Measurements from ENCODE around the gene SYT3. TPM values are rescaled to one million over a fixed set of nuclear protein-coding genes. Genes with fewer than 3 reads are reported as not detected.

The SYT3 gene
- total and polyA plus RNA-seq, 2 of the 13 experiments (the other 11 are each of a cell fraction or from before 2014, with no cell fraction given): not detected

GRCh38 chr19:50646074-50646807, 6.6 kb upstream of the SYT3 start:
- Histone ChIP-seq H4K20me1 (ENCODE audit: insufficient read depth, low read length) (no peaks in the 10 kb centered on the region), H3K36me3 (replicated peaks in 1 of 2; ENCODE audit: control insufficient read depth in 1 of 2, insufficient read depth in 2 of 2, low read length in 2 of 2) (no peaks in the 10 kb centered on the region), H3K9me3 (ENCODE audit: low read length) (no peaks in the 10 kb centered on the region), H3K27ac (ENCODE audit: extremely low read length, insufficient read depth, low read length) (no peak overlapping the region), H3K4me3 (replicated peaks in 1 of 3; ENCODE audit: insufficient read depth in 1 of 3, low read depth in 2 of 3, low read length in 3 of 3) (no peak overlapping the region), H3K9ac (ENCODE audit: insufficient read depth, low read depth, low read length) (no peak overlapping the region), H2AFZ (ENCODE audit: low read length) (no peak overlapping the region), H3K27me3 (ENCODE audit: control insufficient read depth in 1 of 2, insufficient read depth in 2 of 2, low read length in 2 of 2) (no peaks in the 10 kb centered on the region), H3K4me1 (ENCODE audit: insufficient read depth, low read length) (no peaks in the 10 kb centered on the region), H3K4me2 (ENCODE audit: low read depth, low read length) (no peak overlapping the region), H3K79me2 (ENCODE audit: insufficient read depth, low read length) (no peaks in the 10 kb centered on the region)
- TF ChIP-seq SRF (IDR thresholded peaks at IDR 0.05; ENCODE audit: low read depth, low read length) (no peak), HOMEZ (CRISPR knock-in tag; IDR thresholded peaks at IDR 0.05; ENCODE audit: low read depth) (no peak), CHD4 (IDR thresholded peaks at IDR 0.05; ENCODE audit: borderline replicate concordance, low read length) (no peak), KDM6A (CRISPR knock-in tag; IDR thresholded peaks at IDR 0.05; ENCODE audit: low read depth) (no peak), DZIP1 (CRISPR knock-in tag; IDR thresholded peaks at IDR 0.05) (no peak), TRAFD1 (CRISPR knock-in tag; IDR thresholded peaks at IDR 0.05; ENCODE audit: borderline replicate concordance) (no peak)
- TF ChIP-seq, protein P1, sequence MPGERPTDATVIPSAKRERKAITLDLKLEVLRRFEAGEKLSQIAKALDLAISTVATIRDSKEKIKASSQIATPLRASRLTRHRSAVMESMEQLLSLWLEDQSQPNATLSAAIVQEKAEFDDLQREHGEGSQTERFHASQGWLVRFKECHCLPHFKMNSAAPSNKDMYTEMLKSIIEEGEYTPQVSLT (CRISPR knock-in tag; IDR thresholded peaks at IDR 0.05; ENCODE audit: borderline replicate concordance, low read depth): no peak
- TF ChIP-seq, protein P2, sequence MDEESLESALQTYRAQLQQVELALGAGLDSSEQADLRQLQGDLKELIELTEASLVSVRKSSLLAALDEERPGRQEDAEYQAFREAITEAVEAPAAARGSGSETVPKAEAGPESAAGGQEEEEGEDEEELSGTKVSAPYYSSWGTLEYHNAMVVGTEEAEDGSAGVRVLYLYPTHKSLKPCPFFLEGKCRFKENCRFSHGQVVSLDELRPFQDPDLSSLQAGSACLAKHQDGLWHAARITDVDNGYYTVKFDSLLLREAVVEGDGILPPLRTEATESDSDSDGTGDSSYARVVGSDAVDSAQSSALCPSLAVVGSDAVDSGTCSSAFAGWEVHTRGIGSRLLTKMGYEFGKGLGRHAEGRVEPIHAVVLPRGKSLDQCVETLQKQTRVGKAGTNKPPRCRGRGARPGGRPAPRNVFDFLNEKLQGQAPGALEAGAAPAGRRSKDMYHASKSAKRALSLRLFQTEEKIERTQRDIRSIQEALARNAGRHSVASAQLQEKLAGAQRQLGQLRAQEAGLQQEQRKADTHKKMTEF (CRISPR knock-in tag; IDR thresholded peaks at IDR 0.05): no peak
- in situ Hi-C loops (cut with HindIII; ENCODE audit: extremely low pct_ligation_motif_present, low pct_unique_long_range_greater_than_20kb): no loop called here
- intact Hi-C loops (cut with micrococcal nuclease; ENCODE audit: unreplicated experiment): no loop called here
- BruUV-seq (replicated peaks): no TSS peak
- POLR2A ChIA-PET: no interaction called here
- DNase-seq (ENCODE audit: low spot score) (no peak), FAIRE-seq (no peak), ATAC-seq (no peak)
- 10% methylated on average over 6 of the region's 6 CpGs for WGBS (ENCODE audit: low lambda C conversion rate)
- CTCF ChIA-PET (ENCODE audit: low intra/inter-chr PET ratio, low total read pairs): no interaction called here

All from HepG2 (cell line).